Mesothelial cell of epicardium (in vitro differentiated cells): Measurements from ENCODE around the gene TBC1D22A. TPM values are rescaled to one million over a fixed set of nuclear protein-coding genes. Genes with fewer than 3 reads are reported as not detected.

Source experiments
- DNase-seq, 2 experiments: peaks; one replicate each; pipeline ENCODE4 v3.0.0; 2021; ENCODE audit warnings: low spot score in 2 of 2; ENCODE audit not compliant: unreplicated experiment in 2 of 2
- H3K27ac Mint-ChIP-seq: 2 replicates; pipeline ENCODE4 v1.8.0; 2021; ENCODE audit warnings: mixed read lengths
- H3K27me3 Mint-ChIP-seq: 2 replicates; pipeline ENCODE4 v1.8.0; 2021; ENCODE audit warnings: low read depth, mixed read lengths
- H3K36me3 Mint-ChIP-seq: 2 replicates; pipeline ENCODE4 v1.8.0; 2021; ENCODE audit warnings: mixed read lengths
- H3K4me1 Mint-ChIP-seq: 2 replicates; pipeline ENCODE4 v1.8.0; 2021; ENCODE audit warnings: mixed read lengths
- H3K4me3 Mint-ChIP-seq: 2 replicates; pipeline ENCODE4 v1.8.0; 2021; ENCODE audit warnings: mild to moderate bottlenecking, moderate library complexity, mixed read lengths
- H3K9me3 Mint-ChIP-seq: 2 replicates; pipeline ENCODE4 v1.8.0; 2021; ENCODE audit warnings: mixed read lengths
- total RNA-seq: library from RNA; stranded (reverse); gene quantifications from 3 replicates; pipeline ENCODE4 v1.2.1, GENCODE V29; 2021
- TF ChIP-seq, protein P1 (sequence below): fragments of 200-600 bp; sonication (generic); IDR thresholded peaks from one replicate; pipeline ENCODE4 v1.5.0; 2021; ENCODE audit warnings: antibody characterized with exemption; ENCODE audit not compliant: unreplicated experiment

The TBC1D22A gene
- total RNA-seq, 1 donor from 2014 or later, result 26.6 TPM

GRCh38 chr22:46854125-46854870, 91.8 kb downstream of the TBC1D22A start:
- TF ChIP-seq, protein P1, sequence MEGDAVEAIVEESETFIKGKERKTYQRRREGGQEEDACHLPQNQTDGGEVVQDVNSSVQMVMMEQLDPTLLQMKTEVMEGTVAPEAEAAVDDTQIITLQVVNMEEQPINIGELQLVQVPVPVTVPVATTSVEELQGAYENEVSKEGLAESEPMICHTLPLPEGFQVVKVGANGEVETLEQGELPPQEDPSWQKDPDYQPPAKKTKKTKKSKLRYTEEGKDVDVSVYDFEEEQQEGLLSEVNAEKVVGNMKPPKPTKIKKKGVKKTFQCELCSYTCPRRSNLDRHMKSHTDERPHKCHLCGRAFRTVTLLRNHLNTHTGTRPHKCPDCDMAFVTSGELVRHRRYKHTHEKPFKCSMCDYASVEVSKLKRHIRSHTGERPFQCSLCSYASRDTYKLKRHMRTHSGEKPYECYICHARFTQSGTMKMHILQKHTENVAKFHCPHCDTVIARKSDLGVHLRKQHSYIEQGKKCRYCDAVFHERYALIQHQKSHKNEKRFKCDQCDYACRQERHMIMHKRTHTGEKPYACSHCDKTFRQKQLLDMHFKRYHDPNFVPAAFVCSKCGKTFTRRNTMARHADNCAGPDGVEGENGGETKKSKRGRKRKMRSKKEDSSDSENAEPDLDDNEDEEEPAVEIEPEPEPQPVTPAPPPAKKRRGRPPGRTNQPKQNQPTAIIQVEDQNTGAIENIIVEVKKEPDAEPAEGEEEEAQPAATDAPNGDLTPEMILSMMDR, result no peak
- Mint-ChIP-seq H3K9me3 (no peaks in the 10 kb centered on the region), H3K36me3 (peaks cover 25% of the 10 kb centered on the region), H3K4me1 (peaks cover 3% of the 10 kb centered on the region), H3K27ac (no peak overlapping the region), H3K4me3 (no peak overlapping the region), H3K27me3 (no peaks in the 10 kb centered on the region)
- DNase-seq, result no peak

DNA sequence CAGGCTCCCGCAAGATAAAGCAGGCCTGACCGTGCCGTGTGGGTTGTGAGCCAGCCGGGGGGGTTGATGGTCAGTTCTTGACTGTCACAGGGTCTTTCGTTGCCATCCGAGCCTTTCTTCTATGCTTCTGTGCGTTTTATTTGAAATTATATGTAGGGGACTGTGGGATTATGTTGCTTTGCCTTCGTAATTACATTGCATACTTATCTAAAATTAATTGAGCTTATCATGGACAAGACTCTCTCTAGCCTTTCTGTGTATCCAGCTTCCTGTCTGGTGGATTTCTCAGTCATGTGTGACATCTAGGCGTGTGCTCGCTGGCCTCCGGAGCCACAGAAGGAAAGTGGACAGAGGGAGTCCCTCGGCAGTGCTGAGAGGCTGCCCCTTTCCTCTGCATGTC, 93.2 kb downstream of the TBC1D22A start:
- no peak for DNase-seq
- Mint-ChIP-seq H3K27me3 (no peaks in the 10 kb centered on the region), H3K27ac (no peak overlapping the region), H3K4me1 (peaks cover 3% of the 10 kb centered on the region), H3K9me3 (no peaks in the 10 kb centered on the region), H3K36me3 (peaks cover 19% of the 10 kb centered on the region), H3K4me3 (no peak overlapping the region)
- TF ChIP-seq, protein P1, result no peak

DNA sequence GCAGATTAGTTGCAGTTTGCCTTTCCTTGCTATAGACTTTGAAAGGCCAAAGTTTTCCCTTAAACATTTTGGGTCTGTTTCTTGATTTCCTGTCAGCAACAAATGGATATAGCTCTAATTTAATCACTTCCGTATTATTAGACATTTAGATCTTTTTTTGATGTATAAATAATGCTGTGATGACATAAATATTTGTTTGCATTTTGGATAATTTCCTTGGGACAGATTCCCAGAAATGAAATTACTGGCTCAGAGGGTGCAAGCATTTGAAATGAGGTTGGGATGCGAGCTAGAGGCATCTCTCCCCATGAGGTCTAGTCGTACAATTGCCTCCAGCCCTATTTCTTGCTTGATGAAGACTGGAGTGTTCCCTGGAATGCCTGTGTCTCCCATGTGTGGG, 94.2 kb downstream of the TBC1D22A start:
- Mint-ChIP-seq H3K9me3 (no peaks in the 10 kb centered on the region), H3K36me3 (peaks cover 15% of the 10 kb centered on the region), H3K4me3 (no peak overlapping the region), H3K27me3 (no peaks in the 10 kb centered on the region), H3K27ac (no peak overlapping the region), H3K4me1 (peaks cover 3% of the 10 kb centered on the region)
- TF ChIP-seq, protein P1, result no peak
- no peak for DNase-seq

DNA sequence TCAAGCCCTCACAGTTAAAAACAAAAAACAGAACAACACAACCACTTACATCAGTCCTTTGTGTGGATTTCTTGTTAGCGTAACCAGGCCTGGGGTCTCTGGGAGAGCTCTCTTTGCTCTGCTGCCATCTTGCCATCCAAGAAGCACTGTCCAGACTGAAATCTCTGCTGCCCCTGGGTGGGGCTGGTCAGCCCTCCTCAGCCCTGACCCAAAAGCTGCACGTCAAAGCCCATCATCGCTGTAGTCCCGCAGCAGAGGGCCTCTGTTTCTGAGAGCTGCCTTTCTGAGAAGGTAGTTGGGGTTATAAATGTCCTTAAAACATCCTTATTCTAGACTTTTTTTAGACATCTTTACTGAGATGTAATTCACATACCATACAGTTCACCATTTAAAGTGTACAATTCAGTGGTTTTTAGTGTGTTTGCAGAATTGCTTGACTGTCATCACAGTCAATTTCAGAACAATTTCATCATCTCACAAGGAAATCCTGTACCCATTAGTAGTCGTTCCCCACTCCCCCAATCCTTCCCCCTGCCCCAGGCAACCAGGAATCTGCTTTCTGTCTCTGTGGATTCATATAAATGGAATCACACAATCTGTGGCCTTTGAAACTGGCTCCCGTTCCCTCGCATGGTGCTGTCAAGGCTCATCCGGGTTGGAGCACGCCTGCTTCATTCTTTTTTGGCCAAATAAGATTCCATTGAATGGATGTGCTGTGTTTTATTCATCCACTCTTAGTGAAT, 94.9 kb downstream of the TBC1D22A start:
- Mint-ChIP-seq H3K27me3 (no peaks in the 10 kb centered on the region), H3K27ac (no peak overlapping the region), H3K4me3 (no peak overlapping the region), H3K9me3 (no peaks in the 10 kb centered on the region), H3K4me1 (peaks cover 3% of the 10 kb centered on the region), H3K36me3 (peaks cover 15% of the 10 kb centered on the region)
- TF ChIP-seq, protein P1, result no peak
- DNase-seq, result no peak

DNA sequence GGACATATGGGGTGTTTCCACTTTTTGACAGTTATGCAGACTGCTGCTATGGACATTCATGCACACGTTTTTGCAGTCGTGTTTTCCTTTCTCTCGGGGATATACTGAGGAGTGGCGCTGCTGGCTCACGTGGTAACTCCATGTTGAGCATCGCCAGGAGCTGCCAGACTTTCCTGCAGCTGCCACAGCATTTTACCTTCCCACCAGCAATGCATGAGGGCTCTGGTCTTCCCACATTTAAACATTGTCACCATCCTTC, 95.4 kb downstream of the TBC1D22A start:
- no peaks in the 10 kb centered on the region for H3K9me3 Mint-ChIP-seq
- no peak for DNase-seq
- peaks cover 15% of the 10 kb centered on the region for H3K36me3 Mint-ChIP-seq
- no peak overlapping the region for H3K27ac Mint-ChIP-seq
- H3K4me3 Mint-ChIP-seq, result no peak overlapping the region
- H3K27me3 Mint-ChIP-seq, result no peaks in the 10 kb centered on the region
- TF ChIP-seq, protein P1, result no peak
- H3K4me1 Mint-ChIP-seq, result peaks cover 3% of the 10 kb centered on the region
